ENCODE data around the gene HS3ST2.

Gene HS3ST2

DNA sequence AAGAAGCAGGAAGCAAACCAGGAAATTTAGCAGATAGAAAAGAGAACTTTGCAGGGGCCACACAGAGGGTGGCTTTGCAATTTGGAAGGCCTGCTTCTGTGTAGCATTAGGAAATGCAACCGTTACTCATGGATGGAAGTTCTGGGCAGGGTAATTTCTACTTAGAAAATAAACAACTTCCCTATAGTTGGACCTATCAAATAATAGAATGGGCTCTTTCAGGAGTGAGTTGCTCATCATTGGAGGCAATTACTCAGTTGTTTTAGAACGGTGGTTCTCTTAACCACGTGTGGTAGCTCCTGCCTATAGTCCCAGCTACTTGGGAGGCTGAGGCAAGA lies 25.8 kb upstream of the HS3ST2 start:
- TF ChIP-seq ZFX (IDR thresholded peaks at IDR 0.05; ENCODE audit: borderline replicate concordance) = no peak
- TF ChIP-seq, protein P1, sequence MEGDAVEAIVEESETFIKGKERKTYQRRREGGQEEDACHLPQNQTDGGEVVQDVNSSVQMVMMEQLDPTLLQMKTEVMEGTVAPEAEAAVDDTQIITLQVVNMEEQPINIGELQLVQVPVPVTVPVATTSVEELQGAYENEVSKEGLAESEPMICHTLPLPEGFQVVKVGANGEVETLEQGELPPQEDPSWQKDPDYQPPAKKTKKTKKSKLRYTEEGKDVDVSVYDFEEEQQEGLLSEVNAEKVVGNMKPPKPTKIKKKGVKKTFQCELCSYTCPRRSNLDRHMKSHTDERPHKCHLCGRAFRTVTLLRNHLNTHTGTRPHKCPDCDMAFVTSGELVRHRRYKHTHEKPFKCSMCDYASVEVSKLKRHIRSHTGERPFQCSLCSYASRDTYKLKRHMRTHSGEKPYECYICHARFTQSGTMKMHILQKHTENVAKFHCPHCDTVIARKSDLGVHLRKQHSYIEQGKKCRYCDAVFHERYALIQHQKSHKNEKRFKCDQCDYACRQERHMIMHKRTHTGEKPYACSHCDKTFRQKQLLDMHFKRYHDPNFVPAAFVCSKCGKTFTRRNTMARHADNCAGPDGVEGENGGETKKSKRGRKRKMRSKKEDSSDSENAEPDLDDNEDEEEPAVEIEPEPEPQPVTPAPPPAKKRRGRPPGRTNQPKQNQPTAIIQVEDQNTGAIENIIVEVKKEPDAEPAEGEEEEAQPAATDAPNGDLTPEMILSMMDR (IDR thresholded peaks at IDR 0.05) = no peak
- no peak overlapping the region for H3K27ac ChIP-seq

DNA sequence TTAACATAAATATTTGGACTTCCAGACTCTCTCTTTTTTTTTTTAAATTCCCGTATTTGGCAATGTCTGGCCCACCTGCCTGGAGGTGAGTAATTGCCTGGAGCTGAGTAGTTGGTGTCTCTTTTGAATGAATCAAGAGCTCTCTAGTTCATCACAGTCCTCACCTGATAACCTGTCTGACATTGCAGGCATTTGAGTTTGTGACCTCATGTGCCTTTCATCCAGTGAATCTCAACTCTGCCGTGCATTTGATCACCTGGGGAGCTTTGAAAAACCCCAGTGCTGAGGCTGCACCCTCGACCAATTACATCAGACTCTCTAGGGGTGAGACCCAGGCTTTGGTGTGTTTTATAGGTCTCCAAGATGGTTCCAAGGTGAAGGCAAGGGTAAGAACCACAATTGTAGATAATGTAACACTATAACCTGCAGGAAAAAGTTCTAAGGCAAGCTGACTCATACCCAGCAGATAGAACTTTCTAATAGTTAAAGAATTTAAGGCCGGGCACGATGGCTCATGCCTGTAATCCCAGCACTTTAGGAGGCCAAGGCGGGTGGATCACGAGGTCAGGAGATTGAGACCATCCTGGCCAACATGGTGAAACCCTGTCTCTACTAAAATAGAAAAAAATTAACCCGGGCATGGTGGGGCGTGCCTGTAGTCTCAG lies 24.5 kb upstream of the HS3ST2 start:
- no peak overlapping the region for H3K27ac ChIP-seq
- TF ChIP-seq, protein P1 (IDR thresholded peaks at IDR 0.05) = no peak
- no peak for TF ChIP-seq ZFX (IDR thresholded peaks at IDR 0.05; ENCODE audit: borderline replicate concordance)

DNA sequence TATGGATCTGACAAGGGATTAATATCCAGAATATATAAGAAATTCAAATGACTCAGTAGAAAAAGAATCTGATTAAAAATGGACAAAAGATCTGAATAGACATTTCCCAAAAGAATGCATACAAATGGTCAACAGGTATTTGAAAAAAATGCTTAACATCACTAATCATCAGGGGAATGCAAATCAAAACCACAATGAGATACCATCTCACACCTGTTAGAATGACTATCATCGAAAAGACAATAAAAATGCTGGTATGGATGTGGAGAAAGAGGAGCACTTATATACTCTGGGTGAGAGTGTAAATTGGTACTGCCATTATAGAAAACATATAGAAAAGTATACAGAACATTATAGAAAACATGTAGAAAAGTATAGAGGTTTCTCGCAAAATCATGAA lies 16.4 kb upstream of the HS3ST2 start:
- no peak for TF ChIP-seq ZFX (IDR thresholded peaks at IDR 0.05; ENCODE audit: borderline replicate concordance)
- TF ChIP-seq, protein P1 (IDR thresholded peaks at IDR 0.05) = no peak
- no peak overlapping the region for H3K27ac ChIP-seq

DNA sequence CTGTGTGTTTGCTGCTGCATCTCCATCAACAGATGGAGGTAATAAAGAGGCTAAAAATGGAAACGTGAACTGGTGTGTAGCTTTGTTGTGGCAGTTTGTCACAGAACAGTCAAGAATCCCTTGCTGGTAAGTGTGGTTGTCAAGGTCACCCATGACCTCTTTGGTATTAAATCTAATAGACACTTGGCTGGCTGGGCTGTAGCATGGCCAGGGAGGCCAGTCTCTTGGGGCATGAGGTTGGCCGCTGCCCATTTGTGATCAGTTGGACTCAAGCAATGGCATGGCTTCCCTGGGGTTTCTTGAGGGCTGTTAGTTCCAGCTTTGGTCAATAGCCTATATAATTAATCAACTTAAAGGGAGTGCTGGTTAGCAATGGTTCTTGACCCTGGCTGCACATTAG lies 14.8 kb upstream of the HS3ST2 start:
- TF ChIP-seq ZFX (IDR thresholded peaks at IDR 0.05; ENCODE audit: borderline replicate concordance) = no peak
- TF ChIP-seq, protein P1 (IDR thresholded peaks at IDR 0.05) = no peak

DNA sequence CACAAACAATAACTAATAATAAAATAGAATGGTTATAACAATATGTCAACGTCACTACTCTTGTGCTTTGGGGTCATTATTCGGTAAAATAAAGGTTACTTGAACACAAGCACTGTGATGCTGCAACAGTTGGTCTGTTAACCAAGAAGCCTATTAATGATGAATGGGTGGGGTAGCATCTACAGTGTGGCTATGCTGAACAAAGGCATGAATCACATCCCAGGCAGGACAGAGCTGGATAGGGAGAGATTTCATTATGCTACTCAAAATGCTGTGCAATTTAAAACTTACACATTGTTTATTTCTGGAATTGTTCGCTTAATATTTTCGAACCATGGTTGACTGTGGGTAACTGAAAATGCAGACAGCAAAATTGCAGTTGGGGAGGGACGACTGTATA lies 9.1 kb upstream of the HS3ST2 start:
- H3K27ac ChIP-seq = no peak overlapping the region
- TF ChIP-seq, protein P1 (IDR thresholded peaks at IDR 0.05) = no peak
- no peak for TF ChIP-seq ZFX (IDR thresholded peaks at IDR 0.05; ENCODE audit: borderline replicate concordance)

More for the DNA sequence above, 14.8 kb upstream of the HS3ST2 start:
- H3K27ac ChIP-seq = no peak overlapping the region

DNA sequence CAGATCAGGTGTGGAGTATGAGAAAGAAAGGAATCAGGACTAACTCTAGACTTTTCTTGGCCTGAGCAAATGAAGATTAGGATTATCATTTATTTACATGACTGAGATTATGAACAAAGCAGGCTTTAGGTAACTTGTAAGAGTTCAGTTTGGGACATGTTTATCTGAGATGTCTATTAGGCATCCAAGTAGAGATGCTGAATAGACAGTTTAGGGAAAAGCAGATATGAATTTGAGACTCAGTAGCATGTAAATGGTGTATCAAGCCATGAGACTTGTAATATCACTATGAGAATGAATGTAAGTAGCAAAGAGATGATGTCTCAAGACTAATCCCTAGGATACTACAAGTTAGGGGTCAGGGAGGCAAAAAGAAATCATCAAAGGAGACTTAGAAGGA lies 8.6 kb upstream of the HS3ST2 start:
- TF ChIP-seq ZFX (IDR thresholded peaks at IDR 0.05; ENCODE audit: borderline replicate concordance) = no peak
- TF ChIP-seq, protein P1 (IDR thresholded peaks at IDR 0.05) = no peak
- no peak overlapping the region for H3K27ac ChIP-seq

DNA sequence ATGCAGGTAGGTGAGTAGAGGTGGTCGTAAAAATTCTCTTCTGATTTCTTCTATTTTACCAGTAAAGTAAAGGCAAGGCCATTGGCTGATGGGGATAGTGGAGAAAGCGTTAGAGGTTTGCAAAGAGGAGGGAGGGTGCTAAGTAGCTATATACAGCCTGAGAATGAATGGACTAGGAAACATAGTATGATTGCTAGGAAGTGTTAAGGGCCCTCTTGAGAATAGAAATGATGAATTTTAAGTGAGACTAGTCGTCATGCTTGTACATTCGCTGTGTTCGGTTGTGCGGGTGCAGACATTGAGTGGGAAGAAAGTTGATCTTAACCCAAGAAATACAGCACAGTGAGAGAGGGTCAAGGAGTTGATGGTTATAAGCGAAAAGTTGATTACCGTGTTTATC lies 7.2 kb upstream of the HS3ST2 start:
- no peak overlapping the region for H3K27ac ChIP-seq
- TF ChIP-seq, protein P1 (IDR thresholded peaks at IDR 0.05) = no peak
- no peak for TF ChIP-seq ZFX (IDR thresholded peaks at IDR 0.05; ENCODE audit: borderline replicate concordance)
